Measurements from ENCODE around the gene SSBP2.

DNA sequence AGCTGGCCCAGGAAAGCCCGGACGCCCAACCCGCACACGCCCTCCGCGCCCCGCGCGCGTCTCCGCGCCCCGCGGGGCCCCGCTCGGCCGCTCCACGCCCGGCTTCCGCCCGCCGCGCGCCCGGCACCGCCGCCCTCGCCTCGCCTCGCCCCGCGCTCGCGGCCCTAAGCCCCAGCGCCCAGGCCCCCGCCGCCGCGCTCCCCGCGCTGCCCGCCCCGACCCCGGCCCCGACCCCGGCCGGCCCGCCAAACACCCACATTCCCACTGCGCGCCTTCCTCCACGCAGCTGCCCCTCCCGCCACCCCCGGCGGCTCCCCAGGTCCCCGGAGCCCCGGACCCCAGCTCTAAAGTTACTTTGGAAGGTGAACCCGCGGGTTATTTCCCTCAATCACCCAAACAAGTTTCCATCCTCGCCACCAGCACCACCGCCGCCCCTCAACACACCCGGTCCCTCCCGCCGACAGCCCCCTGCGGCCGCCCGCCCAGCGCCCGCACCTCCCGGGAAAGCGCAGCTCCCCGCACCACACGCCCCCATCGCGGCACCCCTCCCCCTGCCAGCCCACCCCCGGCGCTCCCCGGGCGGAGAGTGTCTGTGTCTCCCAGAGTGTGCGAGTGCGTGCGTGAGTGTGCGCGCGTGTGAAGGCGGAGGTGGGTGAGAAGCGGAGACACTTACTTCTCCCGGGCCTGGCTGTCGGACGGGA, 439 bp downstream of the SSBP2 start:
- TF ChIP-seq, protein P1, sequence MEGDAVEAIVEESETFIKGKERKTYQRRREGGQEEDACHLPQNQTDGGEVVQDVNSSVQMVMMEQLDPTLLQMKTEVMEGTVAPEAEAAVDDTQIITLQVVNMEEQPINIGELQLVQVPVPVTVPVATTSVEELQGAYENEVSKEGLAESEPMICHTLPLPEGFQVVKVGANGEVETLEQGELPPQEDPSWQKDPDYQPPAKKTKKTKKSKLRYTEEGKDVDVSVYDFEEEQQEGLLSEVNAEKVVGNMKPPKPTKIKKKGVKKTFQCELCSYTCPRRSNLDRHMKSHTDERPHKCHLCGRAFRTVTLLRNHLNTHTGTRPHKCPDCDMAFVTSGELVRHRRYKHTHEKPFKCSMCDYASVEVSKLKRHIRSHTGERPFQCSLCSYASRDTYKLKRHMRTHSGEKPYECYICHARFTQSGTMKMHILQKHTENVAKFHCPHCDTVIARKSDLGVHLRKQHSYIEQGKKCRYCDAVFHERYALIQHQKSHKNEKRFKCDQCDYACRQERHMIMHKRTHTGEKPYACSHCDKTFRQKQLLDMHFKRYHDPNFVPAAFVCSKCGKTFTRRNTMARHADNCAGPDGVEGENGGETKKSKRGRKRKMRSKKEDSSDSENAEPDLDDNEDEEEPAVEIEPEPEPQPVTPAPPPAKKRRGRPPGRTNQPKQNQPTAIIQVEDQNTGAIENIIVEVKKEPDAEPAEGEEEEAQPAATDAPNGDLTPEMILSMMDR (IDR thresholded peaks at IDR 0.05), result no peak
- no peak for TF ChIP-seq POLR2A (IDR thresholded peaks at IDR 0.05)

All from thyroid gland (tissue), 4 donors.